Right cardiac atrium (tissue), 5 donors: ENCODE results near the gene MATN1. TPM values are rescaled to one million over a fixed set of nuclear protein-coding genes. Genes with fewer than 3 reads are reported as not detected.

Experiments
- ATAC-seq, 2 donors: fragments of 200-7000 bp; cut with Tn5 transposase; one replicate each; pipeline versions ENCODE4 v1.8.0 to v1.9.1; 2020; ENCODE audit warnings: moderate library complexity in 2 of 2, mild to moderate bottlenecking in 1 of 2
- DNase-seq, 3 donors: peaks; one replicate each; pipeline ENCODE4 v3.0.0-alpha.2; 2020
- H3K27ac ChIP-seq: one replicate; pipeline ENCODE4 v1.5.1; 2013; ENCODE audit warnings: mild to moderate bottlenecking, low read length, control low read depth, moderate library complexity
- H3K27me3 ChIP-seq: one replicate; pipeline ENCODE4 v1.6.1; 2013; ENCODE audit not compliant: control insufficient read depth, insufficient read depth
- H3K4me1 ChIP-seq: one replicate; pipeline ENCODE4 v1.6.1; 2013; ENCODE audit warnings: low read length; ENCODE audit not compliant: control insufficient read depth, insufficient read depth
- H3K4me3 ChIP-seq: one replicate; pipeline ENCODE4 v1.5.1; 2013; ENCODE audit warnings: low read length, control low read depth
- H3K9me3 ChIP-seq: one replicate; pipeline ENCODE4 v1.6.1; 2013; ENCODE audit warnings: low read length; ENCODE audit not compliant: control insufficient read depth
- WGBS: extraction: QIAGEN DNeasy Blood & Tissue Kit; methylation state at CpG from one replicate; pipeline ENCODE4 v1.1.7; 2013; 5-methylcytosine and 5-hydroxymethylcytosine counted together
- intact Hi-C, 4 donors: fragments of 100-400 bp; cut with DNase I; formaldehyde crosslinking; loops; one replicate each; pipeline versions ENCODE4 v1.11.0 to v1.14.0; 2022 to 2023
- polyA plus RNA-seq: library from polyadenylated mRNA; stranded (reverse); fragments of 200-250 nt; gene quantifications from one replicate; pipeline ENCODE4 v1.2.3, GENCODE V29; 2013
- total RNA-seq, 4 donors: library from RNA; stranded (reverse); fragmentation: NEBNext Ultra II Directional; extraction: Animal tissue kit (Norgen Biotek cat#: 25700); gene quantifications; one replicate each; pipeline ENCODE4 v1.2.1, GENCODE V29; 2021
- donor health status: healthy with polysubstance abuse.
- donor health status: DM: no; HTN: yes; CAD: no.
- donor health status: DM: no; HTN: no; CAD: no.
- donor health status: DM: no; HTN: yes; CAD: no; lungs with severe emphysema.
- donor health status: DM: yes; HTN: yes; CAD: no.

The MATN1 gene
- total and polyA plus RNA-seq, 5 donors, result 0.07 TPM; not detected in 4

- intact Hi-C loops, result no loop called here
- Histone ChIP-seq H3K4me1 (no peaks in the 10 kb centered on the region), H3K4me3 (no peak overlapping the region), H3K27me3 (no peaks in the 10 kb centered on the region), H3K9me3 (no peaks in the 10 kb centered on the region), H3K27ac (no peak overlapping the region)
- DNase-seq (peak in 2 of 3 donors; percentile 11 to 66), ATAC-seq (peak; percentile 27 to 38)
- 73% methylated on average over 10 of the region's 10 CpGs for WGBS
These were observed 40.4 kb upstream of the MATN1 start for GRCh38 chr1:30763651-30764248.

DNA sequence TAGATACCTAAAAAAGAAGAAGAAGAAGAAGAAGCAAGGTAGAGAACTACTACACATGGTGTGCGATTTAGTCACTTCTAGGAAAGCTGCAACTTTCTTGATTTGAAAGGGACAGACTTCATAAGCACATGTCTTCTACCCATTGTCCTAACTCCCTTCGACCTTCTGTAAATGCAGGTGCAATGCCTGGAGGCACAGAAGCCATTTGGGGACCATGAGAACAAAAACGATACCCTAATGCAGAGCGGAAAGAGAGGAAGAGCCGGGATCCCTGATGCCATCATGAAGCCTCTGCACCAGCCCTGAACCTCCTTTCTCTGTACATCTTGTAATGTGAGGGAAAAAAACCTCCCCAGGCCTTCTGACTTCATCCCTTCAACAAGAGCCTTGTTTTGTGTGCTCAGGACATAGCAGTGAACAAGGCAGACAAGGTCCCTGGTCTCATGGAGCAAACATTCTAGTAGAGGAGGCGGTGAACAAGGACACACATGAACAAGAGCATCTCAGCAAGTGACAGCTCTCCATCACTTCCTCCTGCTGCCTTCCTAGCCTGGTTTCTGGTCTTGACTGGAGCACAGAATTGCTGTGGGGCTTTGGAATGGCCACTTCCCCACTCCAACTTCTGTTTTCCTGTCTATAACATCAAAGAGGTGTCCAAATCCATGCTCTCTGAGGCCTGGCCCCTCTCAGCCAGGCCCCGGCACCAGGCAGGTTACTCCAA lies 39.7 kb upstream of the MATN1 start:
- Histone ChIP-seq H3K4me3 (no peak overlapping the region), H3K27me3 (no peaks in the 10 kb centered on the region), H3K27ac (no peak overlapping the region), H3K4me1 (no peaks in the 10 kb centered on the region), H3K9me3 (no peaks in the 10 kb centered on the region)
- intact Hi-C loops, result no loop called here
- ATAC-seq, result no peak
- 93% methylated on average over 7 of the region's 7 CpGs for WGBS
- no peak for DNase-seq

DNA sequence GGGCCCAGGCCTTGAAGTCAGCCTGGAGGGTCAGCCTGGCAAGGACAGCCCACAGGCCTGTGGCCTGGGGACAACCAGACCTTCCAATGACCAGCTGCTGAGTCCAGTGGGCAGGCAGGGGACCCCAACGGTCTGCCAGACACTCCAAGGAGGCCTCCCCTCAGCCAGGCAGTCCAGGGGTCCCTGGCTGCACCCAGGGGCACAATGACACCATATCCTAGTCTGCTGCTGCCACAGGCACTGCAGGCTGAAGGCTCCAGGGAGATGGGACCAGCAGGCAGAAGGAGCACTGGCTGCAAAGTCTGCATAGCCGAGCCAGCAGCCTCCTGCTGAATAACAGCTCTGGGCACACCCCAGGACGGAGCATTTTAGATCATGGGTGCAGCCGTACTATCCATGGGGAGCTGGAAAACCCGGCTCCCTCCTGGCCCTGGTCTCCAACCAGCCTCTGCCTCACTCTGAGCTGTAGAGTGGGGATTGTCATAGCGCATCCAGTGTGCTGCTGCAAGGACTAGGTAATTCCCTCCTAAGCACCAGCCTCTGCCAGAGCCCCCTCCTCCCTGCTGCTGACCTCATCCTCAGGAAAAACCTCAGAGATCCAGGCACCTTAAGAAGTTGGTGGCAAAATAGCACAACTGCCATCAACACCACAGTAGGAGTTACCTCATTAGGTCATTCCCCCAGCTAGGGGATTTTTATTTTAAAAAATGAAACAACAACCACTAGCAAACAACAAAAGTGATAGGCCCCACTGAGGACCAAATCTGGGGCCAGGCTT lies 39.0 kb upstream of the MATN1 start:
- no peak for ATAC-seq
- DNase-seq, result peak in 1 of 3 donors; percentile 44
- Histone ChIP-seq H3K4me3 (no peak overlapping the region), H3K27ac (no peak overlapping the region), H3K4me1 (no peaks in the 10 kb centered on the region), H3K9me3 (no peaks in the 10 kb centered on the region), H3K27me3 (no peaks in the 10 kb centered on the region)
- intact Hi-C loops, result no loop called here
- WGBS, result 78% methylated on average over 6 of the region's 6 CpGs

GRCh38 chr1:30761381-30762151 lies 38.2 kb upstream of the MATN1 start:
- Histone ChIP-seq H3K4me1 (no peaks in the 10 kb centered on the region), H3K9me3 (no peaks in the 10 kb centered on the region), H3K4me3 (no peak overlapping the region), H3K27me3 (no peaks in the 10 kb centered on the region), H3K27ac (no peak overlapping the region)
- intact Hi-C loops, result no loop called here
- ATAC-seq, result no peak
- 49% methylated on average over 11 of the region's 11 CpGs for WGBS
- peak in 1 of 3 donors; percentile 45 for DNase-seq

DNA sequence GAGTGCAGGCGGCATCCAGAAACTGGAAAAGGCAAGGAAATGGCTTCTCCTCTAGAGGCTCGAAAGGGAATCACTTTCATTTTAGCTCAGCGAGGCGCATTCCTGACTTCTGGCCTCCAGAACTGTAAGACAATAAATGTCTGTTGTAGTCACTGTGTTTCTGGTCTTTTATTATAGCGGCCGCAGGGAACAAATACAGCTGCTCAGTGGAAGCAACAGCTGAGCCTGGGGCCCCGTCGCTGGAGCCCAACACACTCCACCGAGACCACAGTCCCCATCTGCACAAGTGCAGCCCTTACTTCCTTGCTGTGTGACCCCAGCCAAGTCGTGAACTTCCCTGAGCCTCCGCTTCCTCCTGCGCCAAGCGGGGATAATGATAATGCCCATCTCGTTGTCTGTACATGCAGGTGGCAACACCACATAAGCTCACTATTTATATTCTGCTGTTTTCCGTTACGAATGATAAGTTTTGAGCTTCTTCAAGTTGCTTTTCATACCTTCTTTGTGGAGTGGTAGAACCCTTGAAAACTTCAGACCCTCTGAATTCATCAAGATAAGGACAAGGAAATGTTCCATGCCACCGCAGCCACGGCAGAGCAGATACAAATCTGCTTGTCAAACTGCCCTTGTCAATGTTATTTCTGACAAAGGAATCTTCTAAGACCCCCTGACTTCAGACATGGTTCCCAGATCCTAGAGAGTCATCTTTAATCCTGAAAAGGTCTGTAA lies 37.4 kb upstream of the MATN1 start:
- 80% methylated on average over 18 of the region's 18 CpGs for WGBS
- peak in 1 of 3 donors; percentile 26 for DNase-seq
- Histone ChIP-seq H3K9me3 (no peaks in the 10 kb centered on the region), H3K27ac (no peak overlapping the region), H3K27me3 (no peaks in the 10 kb centered on the region), H3K4me3 (no peak overlapping the region), H3K4me1 (no peaks in the 10 kb centered on the region)
- ATAC-seq, result no peak
- intact Hi-C loops, result no loop called here

GRCh38 chr1:30759718-30760281 lies 36.4 kb upstream of the MATN1 start:
- H3K27me3 ChIP-seq, result no peaks in the 10 kb centered on the region
- ATAC-seq, result no peak

DNA sequence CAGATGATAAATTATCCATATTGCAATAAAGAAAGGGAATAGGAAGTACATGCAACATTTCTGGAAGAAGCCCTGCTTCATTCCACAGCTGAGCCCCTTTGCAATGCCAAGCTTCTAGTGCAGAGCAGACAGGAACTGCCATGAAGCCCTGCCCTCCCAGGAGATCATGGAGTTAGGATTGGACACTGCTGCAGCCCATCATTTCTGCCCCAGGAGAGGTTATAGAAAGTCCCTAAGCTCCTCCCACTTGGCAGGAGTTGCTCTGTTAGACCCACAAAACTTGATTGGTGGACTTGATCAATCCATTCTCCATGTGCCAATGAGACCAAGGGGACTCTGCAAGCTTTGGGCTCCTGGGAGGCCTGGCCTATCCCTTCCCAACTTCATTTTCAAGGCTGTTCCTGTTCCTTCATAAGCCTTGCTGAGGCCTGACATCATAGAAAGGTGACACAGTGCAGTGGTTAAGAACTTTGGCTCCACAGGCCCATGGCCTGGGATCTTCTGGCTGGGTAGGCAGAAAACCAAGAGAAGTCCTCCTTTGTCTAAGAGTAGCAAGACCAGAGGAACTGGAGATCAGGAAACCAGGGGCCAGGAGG lies 35.5 kb upstream of the MATN1 start:
- no peak for ATAC-seq
- no peaks in the 10 kb centered on the region for H3K9me3 ChIP-seq
- H3K27me3 ChIP-seq, result no peaks in the 10 kb centered on the region
- H3K27ac ChIP-seq, result no peak overlapping the region
- intact Hi-C loops, result no loop called here
- H3K4me1 ChIP-seq, result no peaks in the 10 kb centered on the region
- H3K4me3 ChIP-seq, result no peak overlapping the region
- peak in 1 of 3 donors; percentile 34 for DNase-seq

More at GRCh38 chr1:30759718-30760281, 36.4 kb upstream of the MATN1 start:
- intact Hi-C loops, result no loop called here
- DNase-seq, result peak in 1 of 3 donors; percentile 37
- Histone ChIP-seq H3K4me3 (no peak overlapping the region), H3K27ac (no peak overlapping the region), H3K9me3 (no peaks in the 10 kb centered on the region), H3K4me1 (no peaks in the 10 kb centered on the region)
- WGBS, result 86% methylated on average over 13 of the region's 13 CpGs

GRCh38 chr1:30758121-30758688 lies 34.8 kb upstream of the MATN1 start:
- Histone ChIP-seq H3K4me3 (no peak overlapping the region), H3K27ac (peak overlapping the region; percentile 8)
- WGBS, result 88% methylated on average over 7 of the region's 7 CpGs

GRCh38 chr1:30757352-30758120 lies 34.2 kb upstream of the MATN1 start, which contains the start of gene LAPTM5:
Gene LAPTM5, minus strand, starts transcription at chr1:30757774. Its CDS starts 29 bp downstream, at chr1:30757745.
- Histone ChIP-seq H3K27ac (peak within 1 kb of the TSS; percentile 57), H3K27me3 (no peaks in the 10 kb centered on the region), H3K9me3 (no peaks in the 10 kb centered on the region), H3K4me1 (no peaks in the 10 kb centered on the region), H3K4me3 (peak within 1 kb of the TSS; percentile 1)
- peak; percentile 69 to 87 (median 86) for DNase-seq
- ATAC-seq, result peak; percentile 63 to 77
- 55% methylated on average over 21 of the region's 21 CpGs for WGBS
- intact Hi-C loops, result no loop called here

More at GRCh38 chr1:30758121-30758688, 34.8 kb upstream of the MATN1 start:
- H3K4me1 ChIP-seq, result no peaks in the 10 kb centered on the region
- ATAC-seq (no peak), DNase-seq (no peak)
- intact Hi-C loops, result no loop called here
- no peaks in the 10 kb centered on the region for H3K9me3 ChIP-seq
- no peaks in the 10 kb centered on the region for H3K27me3 ChIP-seq
